Thyroid gland (tissue), 4 donors: Measurements from ENCODE around the gene BCL11B. TPM values are rescaled to one million over a fixed set of nuclear protein-coding genes. Genes with fewer than 3 reads are reported as not detected.

ENCODE experiments used
- DNase-seq, 2 donors: peaks; one replicate each; pipeline ENCODE4 v3.0.0-alpha.2; 2019
- H3K27ac ChIP-seq, 3 donors: fragments of 200-600 bp; sonication (generic); 1 replicate in 2 of 3; 2 replicates in 1 of 3; pipeline ENCODE4 v1.5.1; 2016 to 2019; ENCODE audit warnings: mild to moderate bottlenecking in 1 of 3, moderate library complexity in 1 of 3
- H3K27me3 ChIP-seq: fragments of 200-600 bp; sonication (generic); one replicate; pipeline ENCODE4 v1.5.1; 2019
- H3K36me3 ChIP-seq, 2 donors: fragments of 200-600 bp; sonication (generic); one replicate each; pipeline ENCODE4 v1.5.1; 2016 to 2019
- H3K4me1 ChIP-seq, 2 donors: fragments of 200-600 bp; sonication (generic); one replicate each; pipeline ENCODE4 v1.5.1; 2017 to 2019
- H3K4me3 ChIP-seq, 3 donors: fragments of 200-600 bp; sonication (generic); replicated peaks in 1 of 3; 1 replicate in 2 of 3; 2 replicates in 1 of 3; pipeline ENCODE4 v1.5.1; 2016; ENCODE audit warnings: mild to moderate bottlenecking in 1 of 3
- H3K9me3 ChIP-seq: fragments of 200-600 bp; sonication (generic); one replicate; pipeline ENCODE4 v1.5.1; 2017
- POLR2A ChIP-seq, 2 donors: fragments of 450-650 bp; IDR thresholded peaks; one replicate each; pipeline ENCODE4 v1.6.1; 2017; ENCODE audit warnings: antibody characterized with exemption in 2 of 2, mild to moderate bottlenecking in 2 of 2, moderate library complexity in 1 of 2
- WGBS, 2 donors: methylation state at CpG; one replicate each; pipeline ENCODE4 v1.1.5; 2017; 5-methylcytosine and 5-hydroxymethylcytosine counted together
- intact Hi-C: fragments of 100-400 bp; cut with DNase I; formaldehyde crosslinking; loops from one replicate; pipeline ENCODE4 v1.15.1; 2023
- total RNA-seq, 4 donors: library from RNA; depleted of rRNA; stranded (reverse); fragments of >200 nt; gene quantifications; one replicate each; pipeline ENCODE4 v1.2.3, GENCODE V29; 2016
- TF ChIP-seq, protein P1 (sequence below), 6 experiments: fragments of 200-600 bp in 3 of 6; fragments of 450-650 bp in 3 of 6; sonication (generic) in 3 of 6; IDR thresholded peaks; one replicate each; pipeline ENCODE4 v1.5.1; 2016 to 2019; ENCODE audit warnings: antibody characterized with exemption in 6 of 6, mild to moderate bottlenecking in 2 of 6, inconsistent platforms in 1 of 6, moderate library complexity in 1 of 6

Gene BCL11B
- total RNA-seq, 4 donors from 2014 or later, result 0.81 to 4.3 (median 2.3) TPM

- Histone ChIP-seq H3K27me3 (no peaks in the 10 kb centered on the region), H3K4me1 (peaks cover 0 to 3% of the 10 kb centered on the region in 2 donors), H3K36me3 (no peaks in the 10 kb centered on the region), H3K4me3 (no peak overlapping the region), H3K27ac (no peak overlapping the region), H3K9me3 (no peaks in the 10 kb centered on the region)
- no peak for DNase-seq
- WGBS, 2 donors, result 79 to 86% methylated on average over 17 of the region's 17 CpGs
- intact Hi-C loops, result loop anchor here (5.0 kb wide), 1 partner anchor 1128 kb away; no protein-coding TSS in a partner anchor
- TF ChIP-seq POLR2A (IDR thresholded peaks at IDR 0.05), result no peak
- TF ChIP-seq, protein P1, sequence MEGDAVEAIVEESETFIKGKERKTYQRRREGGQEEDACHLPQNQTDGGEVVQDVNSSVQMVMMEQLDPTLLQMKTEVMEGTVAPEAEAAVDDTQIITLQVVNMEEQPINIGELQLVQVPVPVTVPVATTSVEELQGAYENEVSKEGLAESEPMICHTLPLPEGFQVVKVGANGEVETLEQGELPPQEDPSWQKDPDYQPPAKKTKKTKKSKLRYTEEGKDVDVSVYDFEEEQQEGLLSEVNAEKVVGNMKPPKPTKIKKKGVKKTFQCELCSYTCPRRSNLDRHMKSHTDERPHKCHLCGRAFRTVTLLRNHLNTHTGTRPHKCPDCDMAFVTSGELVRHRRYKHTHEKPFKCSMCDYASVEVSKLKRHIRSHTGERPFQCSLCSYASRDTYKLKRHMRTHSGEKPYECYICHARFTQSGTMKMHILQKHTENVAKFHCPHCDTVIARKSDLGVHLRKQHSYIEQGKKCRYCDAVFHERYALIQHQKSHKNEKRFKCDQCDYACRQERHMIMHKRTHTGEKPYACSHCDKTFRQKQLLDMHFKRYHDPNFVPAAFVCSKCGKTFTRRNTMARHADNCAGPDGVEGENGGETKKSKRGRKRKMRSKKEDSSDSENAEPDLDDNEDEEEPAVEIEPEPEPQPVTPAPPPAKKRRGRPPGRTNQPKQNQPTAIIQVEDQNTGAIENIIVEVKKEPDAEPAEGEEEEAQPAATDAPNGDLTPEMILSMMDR (IDR thresholded peaks at IDR 0.05), result no peak
Observed at GRCh38 chr14:99264691-99265450, 7.1 kb downstream of the BCL11B start.

DNA sequence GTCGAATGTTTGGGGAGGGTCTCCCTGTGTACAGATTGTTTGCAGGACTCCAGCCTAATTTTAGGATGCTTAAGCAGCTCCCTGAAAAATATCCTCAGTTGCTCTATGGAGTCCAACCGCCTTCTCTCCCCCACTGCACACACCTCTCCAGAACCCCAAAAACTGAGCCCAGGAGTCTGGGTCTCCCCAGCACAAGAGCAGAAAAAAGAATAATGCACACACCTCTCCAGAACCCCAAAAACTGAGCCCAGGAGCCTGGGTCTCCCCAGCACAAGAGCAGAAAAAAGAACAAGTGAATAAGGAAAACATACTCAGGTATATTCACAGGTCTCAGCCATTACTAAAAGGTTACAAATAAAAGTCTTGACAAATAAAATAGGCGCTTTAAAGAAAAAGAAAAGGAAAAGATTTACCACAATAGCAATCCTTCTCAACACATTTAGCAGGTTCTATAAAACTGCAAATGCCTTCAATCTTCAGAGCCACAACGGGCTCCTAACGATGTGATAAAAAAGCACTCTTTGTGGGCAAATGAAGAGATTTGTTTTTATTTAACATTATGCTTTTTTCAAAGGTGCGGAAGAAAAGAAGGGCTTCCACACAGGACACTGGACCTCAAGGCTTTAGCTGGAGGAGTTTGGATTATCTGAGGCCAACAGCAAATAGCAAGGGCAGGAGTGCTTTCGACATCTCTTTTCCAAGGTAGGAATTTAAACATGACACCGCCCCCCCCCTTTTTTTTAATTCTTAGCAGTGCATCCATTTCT, 8.2 kb downstream of the BCL11B start:
- H3K27me3 ChIP-seq, result no peaks in the 10 kb centered on the region
- intact Hi-C loops, result no loop called here
- H3K4me1 ChIP-seq, result peaks cover 0 to 3% of the 10 kb centered on the region in 2 donors
- DNase-seq, result no peak
- H3K9me3 ChIP-seq, result no peaks in the 10 kb centered on the region
- 71 to 83% methylated on average over 8 of the region's 8 CpGs for WGBS, 2 donors
- H3K36me3 ChIP-seq, result no peaks in the 10 kb centered on the region
- H3K27ac ChIP-seq, result no peak overlapping the region
- no peak overlapping the region for H3K4me3 ChIP-seq
- TF ChIP-seq, protein P1 (IDR thresholded peaks at IDR 0.05), result no peak
- no peak for TF ChIP-seq POLR2A (IDR thresholded peaks at IDR 0.05)

- H3K9me3 ChIP-seq, result no peaks in the 10 kb centered on the region
- H3K36me3 ChIP-seq, result no peaks in the 10 kb centered on the region
- no peaks in the 10 kb centered on the region for H3K27me3 ChIP-seq
- intact Hi-C loops, result no loop called here
- 81 to 82% methylated on average over 8 to 11 of the region's 11 CpGs for WGBS, 2 donors
- DNase-seq, result no peak
- H3K4me3 ChIP-seq, result no peak overlapping the region
- TF ChIP-seq, protein P1 (IDR thresholded peaks at IDR 0.05), result no peak
- peaks cover 0 to 9% of the 10 kb centered on the region in 2 donors for H3K4me1 ChIP-seq
- H3K27ac ChIP-seq, result no peak overlapping the region
Observed at GRCh38 chr14:99262977-99263448, 9.0 kb downstream of the BCL11B start.

DNA sequence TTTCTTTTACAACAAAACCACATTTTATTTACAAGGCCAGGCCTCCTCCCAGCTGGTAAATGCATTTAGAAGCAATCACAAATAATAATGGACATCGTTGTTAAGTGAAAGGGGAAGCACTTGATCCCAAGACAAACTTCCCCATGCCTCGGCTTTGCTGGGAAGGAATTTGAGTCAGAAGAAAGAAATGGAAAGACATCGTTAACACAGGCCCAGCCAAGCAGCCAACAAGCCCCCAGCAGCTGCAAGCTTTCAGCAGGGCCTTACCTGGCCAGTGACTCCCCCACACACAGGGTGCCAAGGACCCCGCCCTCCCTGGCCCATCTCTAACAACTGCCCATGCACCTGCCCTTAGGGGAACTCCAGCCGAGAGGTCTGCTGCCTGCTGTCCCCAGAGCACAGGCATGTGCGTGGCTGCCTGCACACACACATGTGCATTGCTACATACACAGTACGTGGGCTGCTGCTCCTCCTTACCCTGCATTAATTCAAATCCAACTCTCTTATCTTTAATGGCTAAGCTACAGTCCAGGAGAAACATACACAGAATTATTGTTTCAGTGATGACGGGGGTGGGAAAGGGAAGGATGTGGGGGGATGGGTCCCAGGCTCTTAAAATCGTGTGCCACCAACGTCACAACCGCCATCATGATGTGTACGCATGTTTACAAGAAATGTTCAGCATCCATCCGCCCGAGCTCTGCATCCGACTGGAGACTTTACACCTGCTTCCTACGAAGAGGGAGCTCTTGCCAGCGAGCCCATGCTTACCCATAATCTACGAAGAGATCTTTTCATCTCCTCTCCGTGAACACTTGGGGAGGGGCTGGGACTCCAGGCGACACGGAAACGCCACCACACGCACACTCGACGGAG, 9.8 kb downstream of the BCL11B start:
- Histone ChIP-seq H3K36me3 (no peaks in the 10 kb centered on the region), H3K4me3 (no peak overlapping the region), H3K27ac (no peak overlapping the region), H3K4me1 (peaks cover 0 to 14% of the 10 kb centered on the region in 2 donors), H3K27me3 (no peaks in the 10 kb centered on the region), H3K9me3 (no peaks in the 10 kb centered on the region)
- TF ChIP-seq, protein P1 (IDR thresholded peaks at IDR 0.05), result no peak
- no peak for TF ChIP-seq POLR2A (IDR thresholded peaks at IDR 0.05)
- no peak for DNase-seq
- WGBS, 2 donors, result 75 to 78% methylated on average over 25 of the region's 25 CpGs
- intact Hi-C loops, result no loop called here
